Osteoblast (primary cell): ENCODE results near the gene OR2Y1. TPM values are rescaled to one million over a fixed set of nuclear protein-coding genes. Genes with fewer than 3 reads are reported as not detected.

ENCODE experiments used
- DNase-seq: peaks from one replicate; pipeline ENCODE4 v3.0.0; 2011; ENCODE audit warnings: low spot score, mixed read lengths; ENCODE audit not compliant: insufficient read length; ENCODE audit errors: missing footprints
- H2AFZ ChIP-seq: 2 replicates; pipeline ENCODE4 v1.6.0; 2011; ENCODE audit warnings: mild to moderate bottlenecking, low read length
- H3K27ac ChIP-seq: 2 replicates; pipeline ENCODE4 v1.5.1; 2011; ENCODE audit warnings: mild to moderate bottlenecking, low read depth, low read length, moderate library complexity
- H3K27me3 ChIP-seq: 2 replicates; pipeline ENCODE4 v1.6.0; 2012; ENCODE audit warnings: mild to moderate bottlenecking, control low read depth, inconsistent platforms, low read length, moderate library complexity; ENCODE audit not compliant: insufficient read depth
- H3K36me3 ChIP-seq: 2 replicates; pipeline ENCODE4 v1.5.1; 2011; ENCODE audit warnings: mild to moderate bottlenecking, low read length, control low read depth, moderate library complexity; ENCODE audit not compliant: insufficient read depth
- H3K4me1 ChIP-seq: 2 replicates; pipeline ENCODE4 v1.5.1; 2011; ENCODE audit warnings: mild to moderate bottlenecking, low read length, control low read depth, moderate library complexity; ENCODE audit not compliant: insufficient read depth
- H3K4me2 ChIP-seq: 2 replicates; pipeline ENCODE4 v1.6.0; 2011; ENCODE audit warnings: mild to moderate bottlenecking, low read length; ENCODE audit not compliant: insufficient read depth
- H3K4me3 ChIP-seq: fragments of 200-600 bp; sonication (generic); 3 replicates; pipeline ENCODE4 v1.5.1; 2012; ENCODE audit warnings: mild to moderate bottlenecking, low read length, inconsistent platforms; ENCODE audit not compliant: insufficient read depth
- H3K79me2 ChIP-seq: 2 replicates; pipeline ENCODE4 v1.6.0; 2012; ENCODE audit warnings: mild to moderate bottlenecking, low read length, control low read depth, inconsistent platforms; ENCODE audit not compliant: insufficient read depth
- H3K9me3 ChIP-seq: 2 replicates; pipeline ENCODE4 v1.5.1; 2011; ENCODE audit warnings: low read depth, low read length, control low read depth
- H4K20me1 ChIP-seq: 2 replicates; pipeline ENCODE4 v1.6.0; 2012; ENCODE audit warnings: mild to moderate bottlenecking, low read length, control low read depth; ENCODE audit not compliant: insufficient read depth
- small RNA-seq: library from RNA; depleted of rRNA; stranded (forward); fragments of <200 nt; gene quantifications from one replicate; pipeline ENCODE3, GENCODE V24; 2012
- total RNA-seq: library from RNA; depleted of rRNA; stranded (reverse); fragments of >200 nt; gene quantifications from 2 replicates; pipeline ENCODE4 v1.2.3, GENCODE V29; 2012
- TF ChIP-seq, protein P1 (sequence below): IDR thresholded peaks from 2 replicates; pipeline ENCODE4 v1.5.1; 2011; ENCODE audit warnings: mild to moderate bottlenecking, low read depth, low read length, moderate library complexity; ENCODE audit errors: extremely low read depth

The OR2Y1 gene
- total RNA-seq, 1 donor: not detected

GRCh38 chr5:180689775-180690174, 50.1 kb downstream of the OR2Y1 start:
- H4K20me1 ChIP-seq: no peaks in the 10 kb centered on the region
- no peak for DNase-seq
- TF ChIP-seq, protein P1, sequence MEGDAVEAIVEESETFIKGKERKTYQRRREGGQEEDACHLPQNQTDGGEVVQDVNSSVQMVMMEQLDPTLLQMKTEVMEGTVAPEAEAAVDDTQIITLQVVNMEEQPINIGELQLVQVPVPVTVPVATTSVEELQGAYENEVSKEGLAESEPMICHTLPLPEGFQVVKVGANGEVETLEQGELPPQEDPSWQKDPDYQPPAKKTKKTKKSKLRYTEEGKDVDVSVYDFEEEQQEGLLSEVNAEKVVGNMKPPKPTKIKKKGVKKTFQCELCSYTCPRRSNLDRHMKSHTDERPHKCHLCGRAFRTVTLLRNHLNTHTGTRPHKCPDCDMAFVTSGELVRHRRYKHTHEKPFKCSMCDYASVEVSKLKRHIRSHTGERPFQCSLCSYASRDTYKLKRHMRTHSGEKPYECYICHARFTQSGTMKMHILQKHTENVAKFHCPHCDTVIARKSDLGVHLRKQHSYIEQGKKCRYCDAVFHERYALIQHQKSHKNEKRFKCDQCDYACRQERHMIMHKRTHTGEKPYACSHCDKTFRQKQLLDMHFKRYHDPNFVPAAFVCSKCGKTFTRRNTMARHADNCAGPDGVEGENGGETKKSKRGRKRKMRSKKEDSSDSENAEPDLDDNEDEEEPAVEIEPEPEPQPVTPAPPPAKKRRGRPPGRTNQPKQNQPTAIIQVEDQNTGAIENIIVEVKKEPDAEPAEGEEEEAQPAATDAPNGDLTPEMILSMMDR: no peak
- no peaks in the 10 kb centered on the region for H3K36me3 ChIP-seq
- H3K4me2 ChIP-seq: no peak overlapping the region
- H2AFZ ChIP-seq: no peak overlapping the region
- H3K27ac ChIP-seq: no peak overlapping the region
- no peaks in the 10 kb centered on the region for H3K79me2 ChIP-seq
- H3K27me3 ChIP-seq: peaks cover 9% of the 10 kb centered on the region
- H3K4me1 ChIP-seq: no peaks in the 10 kb centered on the region
- no peaks in the 10 kb centered on the region for H3K9me3 ChIP-seq
- H3K4me3 ChIP-seq: no peak overlapping the region

Small RNA genes lying within 50 kb of the gene (small RNA-seq; reads per million reads assigned to genes)
- gene RNU1-17P: 0.30 reads per million

Other genes with a start within 250 kb of the OR2Y1 start
- 7.1 and 8.3 TPM in 2 replicates for gene CNOT6, start 245.7 kb downstream of the OR2Y1 start, total RNA-seq
- gene SCGB3A1, start 148.6 kb downstream of the OR2Y1 start, total RNA-seq: not detected in 2 replicates
- not detected in 2 replicates for gene FLT4, start 90.5 kb downstream of the OR2Y1 start, total RNA-seq
- 104 and 113 TPM in 2 replicates for gene MGAT1, start 62.7 kb upstream of the OR2Y1 start, total RNA-seq
- gene ZFP62, start 121.2 kb upstream of the OR2Y1 start, total RNA-seq: 12.4 and 18.1 TPM in 2 replicates
- not detected in 2 replicates for gene BTNL8, start 159.1 kb upstream of the OR2Y1 start, total RNA-seq
- not detected in 2 replicates for gene BTNL3, start 248.8 kb upstream of the OR2Y1 start, total RNA-seq